ENCODE data around the gene RNASEH2C. TPM values are rescaled to one million over a fixed set of nuclear protein-coding genes. Genes with fewer than 3 reads are reported as not detected.

The RNASEH2C gene
- total and polyA plus RNA-seq, 2 experiments from 2014 or later: 26.4 to 78.7 TPM

DNA sequence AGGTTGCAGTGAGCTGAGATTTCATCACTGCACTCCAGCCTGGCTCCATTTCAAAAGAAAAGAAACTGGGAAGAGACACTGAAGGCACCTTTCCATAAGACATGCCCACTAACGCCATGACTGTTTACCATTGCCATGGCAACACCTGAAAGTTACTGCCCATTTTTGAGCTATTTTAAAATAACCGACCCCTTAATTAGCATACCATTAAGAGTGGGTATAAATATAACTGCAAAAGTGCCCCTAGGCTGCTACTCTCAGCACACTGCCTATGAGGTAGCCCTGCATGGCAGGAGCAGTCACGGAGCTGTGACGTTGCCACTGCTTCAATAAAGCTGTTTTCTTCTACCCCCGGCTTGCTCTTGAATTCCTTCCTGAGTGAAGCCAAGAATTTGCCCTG, 9.9 kb upstream of the RNASEH2C start:
- WGBS (ENCODE audit: low lambda C conversion rate, missing lambda C conversion rate): 69% methylated on average over 5 of the region's 5 CpGs
- Histone ChIP-seq H3K9me3 (ENCODE audit: low read depth) (no peaks in the 10 kb centered on the region), H3K9me2 (replicated peaks; ENCODE audit: insufficient read depth) (no peaks in the 10 kb centered on the region), H3K79me2 (no peaks in the 10 kb centered on the region), H3K36me3 (replicated peaks; ENCODE audit: insufficient read depth, low read depth) (no peaks in the 10 kb centered on the region), H3K4me2 (no peak overlapping the region), H3K4me3 (no peak overlapping the region), H3K4me1 (ENCODE audit: insufficient read depth) (no peaks in the 10 kb centered on the region), H3K27me3 (no peaks in the 10 kb centered on the region), H3K27ac (no peak overlapping the region), H4K20me1 (ENCODE audit: insufficient read depth, poor library complexity, severe bottlenecking) (no peaks in the 10 kb centered on the region), H2AFZ (no peak overlapping the region)
- no peak for TF ChIP-seq EZH2 (IDR thresholded peaks at IDR 0.05; ENCODE audit: borderline replicate concordance)
- TF ChIP-seq EZH2phosphoT487 (IDR thresholded peaks at IDR 0.05; ENCODE audit: low read depth, severe bottlenecking, unreplicated experiment): no peak
- TF ChIP-seq, protein P1, sequence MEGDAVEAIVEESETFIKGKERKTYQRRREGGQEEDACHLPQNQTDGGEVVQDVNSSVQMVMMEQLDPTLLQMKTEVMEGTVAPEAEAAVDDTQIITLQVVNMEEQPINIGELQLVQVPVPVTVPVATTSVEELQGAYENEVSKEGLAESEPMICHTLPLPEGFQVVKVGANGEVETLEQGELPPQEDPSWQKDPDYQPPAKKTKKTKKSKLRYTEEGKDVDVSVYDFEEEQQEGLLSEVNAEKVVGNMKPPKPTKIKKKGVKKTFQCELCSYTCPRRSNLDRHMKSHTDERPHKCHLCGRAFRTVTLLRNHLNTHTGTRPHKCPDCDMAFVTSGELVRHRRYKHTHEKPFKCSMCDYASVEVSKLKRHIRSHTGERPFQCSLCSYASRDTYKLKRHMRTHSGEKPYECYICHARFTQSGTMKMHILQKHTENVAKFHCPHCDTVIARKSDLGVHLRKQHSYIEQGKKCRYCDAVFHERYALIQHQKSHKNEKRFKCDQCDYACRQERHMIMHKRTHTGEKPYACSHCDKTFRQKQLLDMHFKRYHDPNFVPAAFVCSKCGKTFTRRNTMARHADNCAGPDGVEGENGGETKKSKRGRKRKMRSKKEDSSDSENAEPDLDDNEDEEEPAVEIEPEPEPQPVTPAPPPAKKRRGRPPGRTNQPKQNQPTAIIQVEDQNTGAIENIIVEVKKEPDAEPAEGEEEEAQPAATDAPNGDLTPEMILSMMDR (IDR thresholded peaks at IDR 0.05; ENCODE audit: poor library complexity): no peak
- no peak for DNase-seq (ENCODE audit: low spot score)

DNA sequence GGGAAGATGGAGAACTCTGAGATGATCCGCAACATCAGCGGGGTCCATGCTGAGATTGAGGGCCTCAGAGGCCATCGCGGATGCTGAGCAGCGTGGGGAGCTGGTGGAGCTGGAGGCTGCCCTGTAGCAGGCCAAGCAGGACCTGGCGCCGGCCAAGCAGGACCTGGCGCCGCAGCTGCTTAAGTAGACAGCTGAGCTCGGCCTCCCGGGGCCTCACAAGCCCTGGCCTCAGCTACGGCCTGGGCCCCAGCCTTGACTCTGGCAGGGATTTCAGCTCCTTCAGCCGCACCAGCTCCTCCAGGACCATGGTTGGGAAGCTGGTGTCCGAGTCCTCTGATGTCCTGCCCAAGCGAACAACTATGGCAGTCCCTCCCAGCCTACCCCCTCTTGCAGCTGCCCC, 7.3 kb upstream of the RNASEH2C start:
- Histone ChIP-seq H3K9me3 (ENCODE audit: low read depth) (no peaks in the 10 kb centered on the region), H3K9me2 (replicated peaks; ENCODE audit: insufficient read depth) (no peaks in the 10 kb centered on the region), H2AFZ (no peak overlapping the region), H3K36me3 (replicated peaks; ENCODE audit: insufficient read depth, low read depth) (no peaks in the 10 kb centered on the region), H3K27me3 (no peaks in the 10 kb centered on the region), H3K4me3 (no peak overlapping the region), H3K4me1 (ENCODE audit: insufficient read depth) (no peaks in the 10 kb centered on the region), H3K27ac (no peak overlapping the region), H4K20me1 (ENCODE audit: insufficient read depth, poor library complexity, severe bottlenecking) (no peaks in the 10 kb centered on the region), H3K79me2 (no peaks in the 10 kb centered on the region), H3K4me2 (no peak overlapping the region)
- no peak for DNase-seq (ENCODE audit: low spot score)
- WGBS (ENCODE audit: low lambda C conversion rate, missing lambda C conversion rate): 92% methylated on average over 13 of the region's 15 CpGs
- TF ChIP-seq EZH2phosphoT487 (IDR thresholded peaks at IDR 0.05; ENCODE audit: low read depth, severe bottlenecking, unreplicated experiment) (no peak), EZH2 (IDR thresholded peaks at IDR 0.05; ENCODE audit: borderline replicate concordance) (no peak)
- TF ChIP-seq, protein P1 (IDR thresholded peaks at IDR 0.05; ENCODE audit: poor library complexity): no peak

DNA sequence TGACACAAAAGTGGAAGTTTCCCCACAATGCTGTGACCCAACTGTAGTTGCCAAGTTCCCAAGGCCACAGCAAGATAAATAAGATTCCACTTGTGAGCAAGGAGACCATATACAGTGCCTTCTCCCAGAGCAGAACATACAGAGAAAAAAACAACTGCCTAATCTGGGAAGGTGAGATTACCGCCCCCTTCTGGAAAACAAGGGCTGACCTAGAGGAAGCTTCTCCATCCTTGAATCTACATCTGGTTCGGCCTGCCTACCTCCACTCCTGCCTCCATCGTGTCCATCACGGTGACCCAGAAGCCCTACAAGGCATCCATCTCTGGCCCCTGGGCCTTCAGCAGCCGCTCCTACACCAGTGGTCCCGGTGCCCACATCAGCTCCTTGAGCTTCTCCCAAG, 6.1 kb upstream of the RNASEH2C start:
- no peak for DNase-seq (ENCODE audit: low spot score)
- Histone ChIP-seq H3K27ac (no peak overlapping the region), H3K9me3 (ENCODE audit: low read depth) (no peaks in the 10 kb centered on the region), H3K27me3 (no peaks in the 10 kb centered on the region), H4K20me1 (ENCODE audit: insufficient read depth, poor library complexity, severe bottlenecking) (no peaks in the 10 kb centered on the region), H3K4me1 (ENCODE audit: insufficient read depth) (no peaks in the 10 kb centered on the region), H3K4me2 (no peak overlapping the region), H3K36me3 (replicated peaks; ENCODE audit: insufficient read depth, low read depth) (no peaks in the 10 kb centered on the region), H3K9me2 (replicated peaks; ENCODE audit: insufficient read depth) (no peaks in the 10 kb centered on the region), H2AFZ (no peak overlapping the region), H3K79me2 (no peaks in the 10 kb centered on the region), H3K4me3 (no peak overlapping the region)
- 74% methylated on average over 6 of the region's 6 CpGs for WGBS (ENCODE audit: low lambda C conversion rate, missing lambda C conversion rate)
- TF ChIP-seq, protein P1 (IDR thresholded peaks at IDR 0.05; ENCODE audit: poor library complexity): no peak
- no peak for TF ChIP-seq EZH2 (IDR thresholded peaks at IDR 0.05; ENCODE audit: borderline replicate concordance)
- no peak for TF ChIP-seq EZH2phosphoT487 (IDR thresholded peaks at IDR 0.05; ENCODE audit: low read depth, severe bottlenecking, unreplicated experiment)

DNA sequence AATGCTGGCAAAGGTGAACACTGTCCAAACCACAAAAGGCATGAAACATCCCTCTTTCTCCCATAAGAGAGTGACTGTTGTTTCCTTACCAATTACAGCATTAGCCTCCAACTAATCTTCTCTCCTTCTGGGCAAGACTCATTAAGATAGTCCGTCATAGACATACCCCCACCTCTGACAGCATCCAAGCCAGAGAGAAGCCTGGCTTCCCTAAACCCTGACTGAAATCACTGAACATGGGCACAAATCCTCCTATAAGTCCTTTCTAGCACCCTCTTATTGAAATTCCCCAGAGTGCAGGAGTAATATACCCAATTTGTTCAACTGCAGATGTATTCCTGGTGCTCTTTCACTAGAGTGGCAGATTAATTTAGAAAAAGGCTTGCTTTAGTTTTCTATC, 1.7 kb upstream of the RNASEH2C start:
- Histone ChIP-seq H2AFZ (no peak overlapping the region), H3K9me2 (replicated peaks; ENCODE audit: insufficient read depth) (no peaks in the 10 kb centered on the region), H4K20me1 (ENCODE audit: insufficient read depth, poor library complexity, severe bottlenecking) (peaks cover 13% of the 10 kb centered on the region), H3K4me2 (no peak overlapping the region), H3K4me1 (ENCODE audit: insufficient read depth) (peaks cover 11% of the 10 kb centered on the region), H3K9me3 (ENCODE audit: low read depth) (no peaks in the 10 kb centered on the region), H3K4me3 (no peak overlapping the region), H3K27ac (no peak overlapping the region), H3K79me2 (peaks cover 20% of the 10 kb centered on the region), H3K27me3 (no peaks in the 10 kb centered on the region), H3K36me3 (replicated peaks; ENCODE audit: insufficient read depth, low read depth) (no peaks in the 10 kb centered on the region)
- no peak for DNase-seq (ENCODE audit: low spot score)
- TF ChIP-seq, protein P1 (IDR thresholded peaks at IDR 0.05; ENCODE audit: poor library complexity): no peak
- TF ChIP-seq EZH2 (IDR thresholded peaks at IDR 0.05; ENCODE audit: borderline replicate concordance) (no peak), EZH2phosphoT487 (IDR thresholded peaks at IDR 0.05; ENCODE audit: low read depth, severe bottlenecking, unreplicated experiment) (no peak)
- WGBS (ENCODE audit: low lambda C conversion rate, missing lambda C conversion rate): 88% methylated on average over 1 of the region's 1 CpG

Measured in hepatocyte (in vitro differentiated cells).